GM23338 (cell line): ENCODE measurements around the gene FPR1. TPM values are rescaled to one million over a fixed set of nuclear protein-coding genes. Genes with fewer than 3 reads are reported as not detected.

ENCODE experiments used
- ATAC-seq: fragments of 200-7000 bp; cut with Tn5 transposase; 3 replicates; pipeline ENCODE4 v1.9.1; 2020
- DNase-seq: peaks from one replicate; pipeline ENCODE4 v3.0.0-alpha.2; 2015; ENCODE audit warnings: low spot score
- H2AFZ ChIP-seq: fragments of 200-600 bp; sonication (generic); 2 replicates; pipeline ENCODE4 v1.8.0; 2016; ENCODE audit warnings: antibody characterized with exemption, mild to moderate bottlenecking, moderate library complexity
- H3F3A ChIP-seq: fragments of 200-600 bp; sonication (generic); replicated peaks from 2 replicates; pipeline ENCODE4 v1.8.0; 2017; ENCODE audit warnings: antibody characterized with exemption, mixed run types, low read depth
- H3K27ac ChIP-seq: fragments of 200-600 bp; sonication (generic); 2 replicates; pipeline ENCODE4 v1.6.1; 2016; ENCODE audit warnings: low read depth
- H3K27me3 ChIP-seq: fragments of 200-600 bp; sonication (generic); 2 replicates; pipeline ENCODE4 v1.8.0; 2016; ENCODE audit warnings: mild to moderate bottlenecking, mixed run types, moderate library complexity; ENCODE audit not compliant: insufficient read depth
- H3K36me3 ChIP-seq: fragments of 200-600 bp; sonication (generic); 2 replicates; pipeline ENCODE4 v1.8.0; 2016; ENCODE audit warnings: mild to moderate bottlenecking; ENCODE audit not compliant: insufficient read depth
- H3K4me1 ChIP-seq: fragments of 200-600 bp; sonication (generic); 2 replicates; pipeline ENCODE4 v1.8.0; 2016; ENCODE audit warnings: mild to moderate bottlenecking, moderate library complexity; ENCODE audit not compliant: insufficient read depth
- H3K4me2 ChIP-seq: fragments of 200-600 bp; sonication (generic); 2 replicates; pipeline ENCODE4 v1.7.1; 2017; ENCODE audit warnings: mixed run types
- H3K4me3 ChIP-seq: fragments of 200-600 bp; sonication (generic); 2 replicates; pipeline ENCODE4 v1.6.1; 2016; ENCODE audit warnings: mixed run types
- H3K79me2 ChIP-seq: fragments of 200-600 bp; sonication (generic); replicated peaks from 2 replicates; pipeline ENCODE4 v1.8.0; 2017; ENCODE audit warnings: mild to moderate bottlenecking; ENCODE audit not compliant: insufficient read depth
- H3K9me2 ChIP-seq: fragments of 200-600 bp; sonication (generic); 2 replicates; pipeline ENCODE4 v1.8.0; 2017; ENCODE audit not compliant: insufficient read depth
- H4K20me1 ChIP-seq: fragments of 200-600 bp; sonication (generic); replicated peaks from 2 replicates; pipeline ENCODE4 v1.8.0; 2017; ENCODE audit warnings: mild to moderate bottlenecking; ENCODE audit not compliant: insufficient read depth
- H3K27ac Mint-ChIP-seq: 2 replicates; pipeline ENCODE4 v1.8.0; 2020; ENCODE audit warnings: inconsistent platforms, mild to moderate bottlenecking, moderate library complexity, mixed read lengths
- H3K27me3 Mint-ChIP-seq: 3 replicates; pipeline ENCODE4 v1.8.0; 2022; ENCODE audit warnings: low read depth, mild to moderate bottlenecking, moderate library complexity, mixed read lengths, inconsistent platforms; ENCODE audit not compliant: insufficient read depth, poor library complexity
- H3K36me3 Mint-ChIP-seq: 3 replicates; pipeline ENCODE4 v1.8.0; 2021; ENCODE audit warnings: low read depth, mild to moderate bottlenecking, inconsistent platforms, moderate library complexity, mixed read lengths
- H3K4me1 Mint-ChIP-seq: 3 replicates; pipeline ENCODE4 v1.8.0; 2020; ENCODE audit warnings: mild to moderate bottlenecking, inconsistent platforms, mixed read lengths
- H3K4me3 Mint-ChIP-seq: 3 replicates; pipeline ENCODE4 v1.8.0; 2021; ENCODE audit warnings: moderate library complexity, mild to moderate bottlenecking, inconsistent platforms, mixed read lengths
- H3K9me3 Mint-ChIP-seq: 3 replicates; pipeline ENCODE4 v1.8.0; 2020; ENCODE audit warnings: moderate library complexity, mild to moderate bottlenecking, inconsistent platforms, mixed read lengths
- EZH2 ChIP-seq: fragments of 200-600 bp; sonication (generic); IDR thresholded peaks from one replicate; pipeline ENCODE4 v1.8.0; 2017; ENCODE audit warnings: antibody characterized with exemption, mild to moderate bottlenecking, low read depth; ENCODE audit not compliant: unreplicated experiment
- JUNB ChIP-seq: IDR thresholded peaks from one replicate; pipeline ENCODE4 v1.6.1; 2016; ENCODE audit warnings: antibody characterized with exemption; ENCODE audit not compliant: unreplicated experiment
- NANOG ChIP-seq: IDR thresholded peaks from 2 replicates; pipeline ENCODE4 v1.6.1; 2016; ENCODE audit warnings: antibody characterized with exemption, borderline replicate concordance
- ZNF331 ChIP-seq: fragments of 250-450 bp; sonication (Bioruptor Pico); IDR thresholded peaks from 2 replicates; pipeline ENCODE4 v1.5.0; 2020; ENCODE audit warnings: low read depth, mild to moderate bottlenecking, moderate library complexity
- polyA plus RNA-seq: library from polyadenylated mRNA; unstranded; fragments of >200 nt; fragmentation: Nextera tagmentation; extraction: Ambion mirVana; gene quantifications from 2 replicates; pipeline ENCODE4 v1.2.1, GENCODE V29; 2016
- total RNA-seq: library from RNA; depleted of rRNA; stranded (reverse); fragments of >200 nt; shearing (Covaris generic); gene quantifications from 2 replicates; pipeline ENCODE4 v1.2.3, GENCODE V29; 2014
- TF ChIP-seq, protein P1 (sequence below): fragments of 250-450 bp; sonication (Bioruptor Pico); IDR thresholded peaks from 2 replicates; pipeline ENCODE4 v1.5.0; 2020; ENCODE audit warnings: mild to moderate bottlenecking, moderate library complexity
- TF ChIP-seq, protein P2 (sequence below): IDR thresholded peaks from 2 replicates; pipeline ENCODE4 v1.6.1; 2016; ENCODE audit warnings: antibody characterized with exemption
- TF ChIP-seq, protein P3 (sequence below), 2 experiments: fragments of 200-600 bp in 1 of 2; sonication (generic) in 1 of 2; conservative IDR thresholded peaks; 2 replicates each; pipeline versions ENCODE4 v1.5.1 to v1.6.1; 2016 to 2017; ENCODE audit warnings: antibody characterized with exemption in 2 of 2, low read depth in 2 of 2, mild to moderate bottlenecking in 2 of 2, moderate library complexity in 1 of 2

Gene FPR1
- total and polyA plus RNA-seq, 2 experiments from 2014 or later, result not detected

DNA sequence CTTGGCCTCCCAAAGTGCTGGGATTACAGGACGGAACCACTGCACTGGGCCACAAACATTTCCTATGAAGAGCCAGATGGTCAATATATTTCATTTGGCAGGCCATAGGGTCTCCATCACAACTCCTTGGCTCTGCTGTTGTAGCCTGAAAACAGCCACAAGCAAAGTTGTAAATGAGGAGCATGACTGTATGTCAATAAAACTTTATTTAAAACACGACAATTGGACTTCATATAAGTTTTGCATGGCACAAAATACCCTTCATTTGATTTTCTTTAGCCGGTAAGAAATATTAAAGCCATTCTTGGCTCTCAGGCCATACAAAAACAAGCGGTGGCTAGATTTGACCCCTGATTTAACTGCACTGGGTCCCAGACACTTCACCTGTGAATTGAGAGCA is 3.1 kb upstream of the FPR1 start (continued):
- TF ChIP-seq, protein P1, sequence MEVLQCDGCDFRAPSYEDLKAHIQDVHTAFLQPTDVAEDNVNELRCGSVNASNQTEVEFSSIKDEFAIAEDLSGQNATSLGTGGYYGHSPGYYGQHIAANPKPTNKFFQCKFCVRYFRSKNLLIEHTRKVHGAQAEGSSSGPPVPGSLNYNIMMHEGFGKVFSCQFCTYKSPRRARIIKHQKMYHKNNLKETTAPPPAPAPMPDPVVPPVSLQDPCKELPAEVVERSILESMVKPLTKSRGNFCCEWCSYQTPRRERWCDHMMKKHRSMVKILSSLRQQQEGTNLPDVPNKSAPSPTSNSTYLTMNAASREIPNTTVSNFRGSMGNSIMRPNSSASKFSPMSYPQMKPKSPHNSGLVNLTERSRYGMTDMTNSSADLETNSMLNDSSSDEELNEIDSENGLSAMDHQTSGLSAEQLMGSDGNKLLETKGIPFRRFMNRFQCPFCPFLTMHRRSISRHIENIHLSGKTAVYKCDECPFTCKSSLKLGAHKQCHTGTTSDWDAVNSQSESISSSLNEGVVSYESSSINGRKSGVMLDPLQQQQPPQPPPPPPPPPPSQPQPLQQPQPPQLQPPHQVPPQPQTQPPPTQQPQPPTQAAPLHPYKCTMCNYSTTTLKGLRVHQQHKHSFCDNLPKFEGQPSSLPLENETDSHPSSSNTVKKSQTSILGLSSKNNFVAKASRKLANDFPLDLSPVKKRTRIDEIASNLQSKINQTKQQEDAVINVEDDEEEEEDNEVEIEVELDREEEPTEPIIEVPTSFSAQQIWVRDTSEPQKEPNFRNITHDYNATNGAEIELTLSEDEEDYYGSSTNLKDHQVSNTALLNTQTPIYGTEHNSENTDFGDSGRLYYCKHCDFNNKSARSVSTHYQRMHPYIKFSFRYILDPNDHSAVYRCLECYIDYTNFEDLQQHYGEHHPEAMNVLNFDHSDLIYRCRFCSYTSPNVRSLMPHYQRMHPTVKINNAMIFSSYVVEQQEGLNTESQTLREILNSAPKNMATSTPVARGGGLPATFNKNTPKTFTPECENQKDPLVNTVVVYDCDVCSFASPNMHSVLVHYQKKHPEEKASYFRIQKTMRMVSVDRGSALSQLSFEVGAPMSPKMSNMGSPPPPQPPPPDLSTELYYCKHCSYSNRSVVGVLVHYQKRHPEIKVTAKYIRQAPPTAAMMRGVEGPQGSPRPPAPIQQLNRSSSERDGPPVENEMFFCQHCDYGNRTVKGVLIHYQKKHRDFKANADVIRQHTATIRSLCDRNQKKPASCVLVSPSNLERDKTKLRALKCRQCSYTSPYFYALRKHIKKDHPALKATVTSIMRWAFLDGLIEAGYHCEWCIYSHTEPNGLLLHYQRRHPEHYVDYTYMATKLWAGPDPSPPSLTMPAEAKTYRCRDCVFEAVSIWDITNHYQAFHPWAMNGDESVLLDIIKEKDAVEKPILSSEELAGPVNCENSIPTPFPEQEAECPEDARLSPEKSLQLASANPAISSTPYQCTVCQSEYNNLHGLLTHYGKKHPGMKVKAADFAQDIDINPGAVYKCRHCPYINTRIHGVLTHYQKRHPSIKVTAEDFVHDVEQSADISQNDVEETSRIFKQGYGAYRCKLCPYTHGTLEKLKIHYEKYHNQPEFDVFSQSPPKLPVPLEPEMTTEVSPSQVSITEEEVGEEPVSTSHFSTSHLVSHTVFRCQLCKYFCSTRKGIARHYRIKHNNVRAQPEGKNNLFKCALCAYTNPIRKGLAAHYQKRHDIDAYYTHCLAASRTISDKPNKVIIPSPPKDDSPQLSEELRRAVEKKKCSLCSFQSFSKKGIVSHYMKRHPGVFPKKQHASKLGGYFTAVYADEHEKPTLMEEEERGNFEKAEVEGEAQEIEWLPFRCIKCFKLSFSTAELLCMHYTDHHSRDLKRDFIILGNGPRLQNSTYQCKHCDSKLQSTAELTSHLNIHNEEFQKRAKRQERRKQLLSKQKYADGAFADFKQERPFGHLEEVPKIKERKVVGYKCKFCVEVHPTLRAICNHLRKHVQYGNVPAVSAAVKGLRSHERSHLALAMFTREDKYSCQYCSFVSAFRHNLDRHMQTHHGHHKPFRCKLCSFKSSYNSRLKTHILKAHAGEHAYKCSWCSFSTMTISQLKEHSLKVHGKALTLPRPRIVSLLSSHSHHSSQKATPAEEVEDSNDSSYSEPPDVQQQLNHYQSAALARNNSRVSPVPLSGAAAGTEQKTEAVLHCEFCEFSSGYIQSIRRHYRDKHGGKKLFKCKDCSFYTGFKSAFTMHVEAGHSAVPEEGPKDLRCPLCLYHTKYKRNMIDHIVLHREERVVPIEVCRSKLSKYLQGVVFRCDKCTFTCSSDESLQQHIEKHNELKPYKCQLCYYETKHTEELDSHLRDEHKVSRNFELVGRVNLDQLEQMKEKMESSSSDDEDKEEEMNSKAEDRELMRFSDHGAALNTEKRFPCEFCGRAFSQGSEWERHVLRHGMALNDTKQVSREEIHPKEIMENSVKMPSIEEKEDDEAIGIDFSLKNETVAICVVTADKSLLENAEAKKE (CRISPR knock-in tag), result no peak
- no peak for TF ChIP-seq JUNB

DNA sequence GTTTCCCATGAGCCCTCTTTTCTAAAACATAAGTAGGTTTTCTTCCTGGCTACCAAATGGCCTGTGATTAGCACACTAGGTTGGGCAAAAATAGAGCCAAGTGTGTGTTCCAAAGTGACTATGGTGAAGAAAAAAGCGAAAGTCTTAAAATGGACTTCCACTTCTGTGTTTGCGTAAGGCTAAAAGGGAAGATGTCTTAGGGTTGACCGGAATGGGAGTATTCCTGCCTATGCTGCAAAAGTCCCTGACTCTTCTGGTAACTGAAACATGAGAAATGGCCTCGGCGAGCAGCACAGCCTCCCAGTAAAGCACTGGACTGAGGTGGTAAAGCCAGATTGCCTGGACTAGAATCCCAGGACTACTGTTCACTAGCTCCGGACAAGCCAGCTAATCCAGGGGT is 2.4 kb upstream of the FPR1 start:
- ATAC-seq (no peak), DNase-seq (no peak)
- H3K9me2 ChIP-seq, result no peaks in the 10 kb centered on the region
- H3K27ac ChIP-seq, result no peak overlapping the region
- H3K27me3 ChIP-seq, result no peaks in the 10 kb centered on the region
- peaks cover 5% of the 10 kb centered on the region for H3K27me3 Mint-ChIP-seq
- H3K36me3 Mint-ChIP-seq, result no peaks in the 10 kb centered on the region; the same call in 1 of the 3 replicates
- no peaks in the 10 kb centered on the region for H3F3A ChIP-seq
- H3K4me3 Mint-ChIP-seq, result no peak overlapping the region
- H3K36me3 ChIP-seq, result no peaks in the 10 kb centered on the region
- H3K27ac Mint-ChIP-seq, result no peak overlapping the region
- H3K4me2 ChIP-seq, result no peak overlapping the region
- no peaks in the 10 kb centered on the region for H3K79me2 ChIP-seq
- H2AFZ ChIP-seq, result no peak overlapping the region
- H3K4me1 ChIP-seq, result no peaks in the 10 kb centered on the region
- H3K4me3 ChIP-seq, result no peak overlapping the region
- H3K9me3 Mint-ChIP-seq, result peaks cover 56% of the 10 kb centered on the region
- no peaks in the 10 kb centered on the region for H4K20me1 ChIP-seq
- H3K4me1 Mint-ChIP-seq, result no peaks in the 10 kb centered on the region
- TF ChIP-seq, protein P1 (CRISPR knock-in tag), result no peak
- TF ChIP-seq ZNF331 (CRISPR knock-in tag) (no peak), EZH2 (no peak), JUNB (no peak), NANOG (no peak)
- TF ChIP-seq, protein P2, sequence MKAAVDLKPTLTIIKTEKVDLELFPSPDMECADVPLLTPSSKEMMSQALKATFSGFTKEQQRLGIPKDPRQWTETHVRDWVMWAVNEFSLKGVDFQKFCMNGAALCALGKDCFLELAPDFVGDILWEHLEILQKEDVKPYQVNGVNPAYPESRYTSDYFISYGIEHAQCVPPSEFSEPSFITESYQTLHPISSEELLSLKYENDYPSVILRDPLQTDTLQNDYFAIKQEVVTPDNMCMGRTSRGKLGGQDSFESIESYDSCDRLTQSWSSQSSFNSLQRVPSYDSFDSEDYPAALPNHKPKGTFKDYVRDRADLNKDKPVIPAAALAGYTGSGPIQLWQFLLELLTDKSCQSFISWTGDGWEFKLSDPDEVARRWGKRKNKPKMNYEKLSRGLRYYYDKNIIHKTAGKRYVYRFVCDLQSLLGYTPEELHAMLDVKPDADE, result no peak
- TF ChIP-seq, protein P3, sequence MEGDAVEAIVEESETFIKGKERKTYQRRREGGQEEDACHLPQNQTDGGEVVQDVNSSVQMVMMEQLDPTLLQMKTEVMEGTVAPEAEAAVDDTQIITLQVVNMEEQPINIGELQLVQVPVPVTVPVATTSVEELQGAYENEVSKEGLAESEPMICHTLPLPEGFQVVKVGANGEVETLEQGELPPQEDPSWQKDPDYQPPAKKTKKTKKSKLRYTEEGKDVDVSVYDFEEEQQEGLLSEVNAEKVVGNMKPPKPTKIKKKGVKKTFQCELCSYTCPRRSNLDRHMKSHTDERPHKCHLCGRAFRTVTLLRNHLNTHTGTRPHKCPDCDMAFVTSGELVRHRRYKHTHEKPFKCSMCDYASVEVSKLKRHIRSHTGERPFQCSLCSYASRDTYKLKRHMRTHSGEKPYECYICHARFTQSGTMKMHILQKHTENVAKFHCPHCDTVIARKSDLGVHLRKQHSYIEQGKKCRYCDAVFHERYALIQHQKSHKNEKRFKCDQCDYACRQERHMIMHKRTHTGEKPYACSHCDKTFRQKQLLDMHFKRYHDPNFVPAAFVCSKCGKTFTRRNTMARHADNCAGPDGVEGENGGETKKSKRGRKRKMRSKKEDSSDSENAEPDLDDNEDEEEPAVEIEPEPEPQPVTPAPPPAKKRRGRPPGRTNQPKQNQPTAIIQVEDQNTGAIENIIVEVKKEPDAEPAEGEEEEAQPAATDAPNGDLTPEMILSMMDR (conservative IDR thresholded peaks at IDR 0.05; ENCODE audit: low read depth in 2 of 2), result no peak
